PC-3 (cell line): ENCODE results near the gene ZC3H12A. TPM values are rescaled to one million over a fixed set of nuclear protein-coding genes. Genes with fewer than 3 reads are reported as not detected.
A peak's percentile ranks its signal among the peaks of the same experiment; 100 is the strongest.

Experiments used
- ATAC-seq: fragments of 200-7000 bp; cut with Tn5 transposase; 2 replicates; pipeline ENCODE4 v1.9.1; 2020; ENCODE audit warnings: mild to moderate bottlenecking, moderate library complexity
- Bru-seq: library from RNA; stranded (reverse); fragments of 400-500 nt; gene quantifications from one replicate; lab custom pipeline; 2021; lab: Mats Ljungman, UMichigan
- BruChase-seq, 2 experiments: library from RNA; stranded (reverse); fragments of 400-500 nt; gene quantifications; one replicate each; lab custom pipeline; 2021; lab: Mats Ljungman, UMichigan
- BruUV-seq: library from RNA; stranded (reverse); fragments of 400-500 nt; replicated peaks from 2 replicates; lab custom pipeline; 2021; lab: Mats Ljungman, UMichigan
- CTCF ChIA-PET: fragments of 300-600 bp; sonication (Branson Sonifier 250); formaldehyde crosslinking; loops from one replicate; lab custom pipeline; 2022; ENCODE audit warnings: antibody characterized with exemption; lab: Charles Lee
- POLR2A ChIA-PET: fragments of 300-600 bp; sonication (Branson Sonifier 250); formaldehyde crosslinking; loops from one replicate; lab custom pipeline; 2022; ENCODE audit warnings: antibody characterized with exemption; ENCODE audit not compliant: unreplicated experiment; lab: Charles Lee
- DNase-seq: peaks from one replicate; pipeline ENCODE4 v3.0.0-alpha.2; 2015
- H2AFZ ChIP-seq: fragments of 300-600 bp; sonication (generic); 2 replicates; pipeline ENCODE4 v1.6.0; 2016; ENCODE audit warnings: antibody characterized with exemption, low read length
- H3F3A ChIP-seq: fragments of 300-600 bp; sonication (generic); one replicate; pipeline ENCODE4 v1.6.0; 2017; ENCODE audit warnings: antibody characterized with exemption, low read length, control low read depth, mild to moderate bottlenecking; ENCODE audit not compliant: unreplicated experiment
- H3K27ac ChIP-seq: fragments of 300-600 bp; sonication (generic); 2 replicates; pipeline ENCODE4 v1.5.1; 2016; ENCODE audit warnings: mild to moderate bottlenecking, low read length
- H3K27me3 ChIP-seq: fragments of 300-600 bp; sonication (generic); 2 replicates; pipeline ENCODE4 v1.6.1; 2016; ENCODE audit warnings: low read length, mixed read lengths
- H3K36me3 ChIP-seq: fragments of 300-600 bp; sonication (generic); 2 replicates; pipeline ENCODE4 v1.6.1; 2016; ENCODE audit warnings: low read depth, mixed run types, low read length, mixed read lengths
- H3K4me1 ChIP-seq: fragments of 300-600 bp; sonication (generic); 2 replicates; pipeline ENCODE4 v1.5.1; 2016; ENCODE audit warnings: low read length; ENCODE audit not compliant: insufficient read depth
- H3K4me2 ChIP-seq: fragments of 300-600 bp; sonication (generic); 2 replicates; pipeline ENCODE4 v1.6.0; 2016; ENCODE audit warnings: low read length
- H3K4me3 ChIP-seq: fragments of 300-600 bp; sonication (generic); 2 replicates; pipeline ENCODE4 v1.5.1; 2016; ENCODE audit warnings: mild to moderate bottlenecking, low read length, mixed read lengths
- H3K79me2 ChIP-seq: fragments of 300-600 bp; sonication (generic); 2 replicates; pipeline ENCODE4 v1.6.1; 2017; ENCODE audit warnings: low read length, mixed read lengths
- H3K9ac ChIP-seq: fragments of 300-600 bp; sonication (generic); 2 replicates; pipeline ENCODE4 v1.6.0; 2016; ENCODE audit warnings: mild to moderate bottlenecking, low read length
- H3K9me2 ChIP-seq: fragments of 300-600 bp; sonication (generic); replicated peaks from 2 replicates; pipeline ENCODE4 v1.6.1; 2016; ENCODE audit warnings: mixed run types, low read length, mixed read lengths
- H3K9me3 ChIP-seq: fragments of 300-600 bp; sonication (generic); 2 replicates; pipeline ENCODE4 v1.6.1; 2016; ENCODE audit warnings: low read length, mixed read lengths
- H4K20me1 ChIP-seq: fragments of 300-600 bp; sonication (generic); 2 replicates; pipeline ENCODE4 v1.6.1; 2016; ENCODE audit warnings: low read length, mixed read lengths
- EZH2 ChIP-seq: fragments of 300-600 bp; sonication (generic); IDR thresholded peaks from one replicate; pipeline ENCODE4 v1.6.1; 2017; ENCODE audit warnings: antibody characterized with exemption, mild to moderate bottlenecking, low read length; ENCODE audit not compliant: unreplicated experiment
- EZH2phosphoT487 ChIP-seq: fragments of 300-600 bp; sonication (generic); IDR thresholded peaks from 2 replicates; pipeline ENCODE4 v1.6.1; 2018; ENCODE audit warnings: mild to moderate bottlenecking, antibody characterized with exemption, low read length, borderline replicate concordance
- intact Hi-C: fragments of 100-400 bp; cut with micrococcal nuclease; formaldehyde crosslinking; loops from 2 replicates; pipeline ENCODE4 v1.9.0; 2023
- long read RNA-seq: library from polyadenylated mRNA; unstranded; transcript quantifications from one replicate; pipeline ENCODE4 v2.0.0, GENCODE V29; 2021; ENCODE audit not compliant: unreplicated experiment
- total RNA-seq: library from RNA; depleted of rRNA; stranded (reverse); fragments of >200 nt; gene quantifications from 2 replicates; pipeline ENCODE4 v1.2.3, GENCODE V29; 2014; rRNA removed
- TF ChIP-seq, protein P1 (sequence below): fragments of 300-600 bp; sonication (generic); conservative IDR thresholded peaks from 2 replicates; pipeline ENCODE4 v1.5.1; 2017; ENCODE audit warnings: antibody characterized with exemption, low read depth, mild to moderate bottlenecking, low read length

Gene ZC3H12A
- total RNA-seq (45.3 and 65.1 TPM in 2 replicates), Bru-seq, nascent RNA (percentile 83 among the genes with signal in this experiment), BruChase-seq, experiment 1, labeled RNA remaining after a 6-hour chase (percentile 79 among the genes with signal in this experiment), BruChase-seq, experiment 2, labeled RNA remaining after a 2-hour chase (percentile 81 among the genes with signal in this experiment)
- long read RNA-seq, partial matches to known transcripts: 4 of 17 reads
- long read RNA-seq, other reads (novel, unspliced or antisense): 11 of 17 reads

GRCh38 chr1:37474046-37474696, at the start of gene ZC3H12A:
TSS of gene ZC3H12A (plus strand) at chr1:37474580. CDS start at chr1:37475497, 917 bp downstream.
- Histone ChIP-seq H3K4me2 (peak within 1 kb of the TSS; percentile 100), H4K20me1 (peaks cover 16% of the 10 kb centered on the region), H3K27ac (peak within 1 kb of the TSS; percentile 97), H3K9ac (peak within 1 kb of the TSS; percentile 89), H3K9me2 (no peaks in the 10 kb centered on the region), H3K27me3 (no peaks in the 10 kb centered on the region), H3K9me3 (no peaks in the 10 kb centered on the region), H3K79me2 (peaks cover 68% of the 10 kb centered on the region), H3K4me3 (peak within 1 kb of the TSS; percentile 71), H3F3A (no peaks in the 10 kb centered on the region), H3K4me1 (peaks cover 55% of the 10 kb centered on the region), H3K36me3 (peaks cover 12% of the 10 kb centered on the region), H2AFZ (peak within 1 kb of the TSS; percentile 88)
- intact Hi-C loops: loop anchor here (5.0 kb wide), 1 partner anchor 218 kb away; the partner anchor contains the start of gene CDCA8
- POLR2A ChIA-PET: interaction anchor here (1.9 kb wide), 1 partner anchor 22 kb away, joined by 12 read pairs; no protein-coding TSS in a partner anchor
- TF ChIP-seq EZH2phosphoT487 (no peak), EZH2 (no peak)
- TF ChIP-seq, protein P1, sequence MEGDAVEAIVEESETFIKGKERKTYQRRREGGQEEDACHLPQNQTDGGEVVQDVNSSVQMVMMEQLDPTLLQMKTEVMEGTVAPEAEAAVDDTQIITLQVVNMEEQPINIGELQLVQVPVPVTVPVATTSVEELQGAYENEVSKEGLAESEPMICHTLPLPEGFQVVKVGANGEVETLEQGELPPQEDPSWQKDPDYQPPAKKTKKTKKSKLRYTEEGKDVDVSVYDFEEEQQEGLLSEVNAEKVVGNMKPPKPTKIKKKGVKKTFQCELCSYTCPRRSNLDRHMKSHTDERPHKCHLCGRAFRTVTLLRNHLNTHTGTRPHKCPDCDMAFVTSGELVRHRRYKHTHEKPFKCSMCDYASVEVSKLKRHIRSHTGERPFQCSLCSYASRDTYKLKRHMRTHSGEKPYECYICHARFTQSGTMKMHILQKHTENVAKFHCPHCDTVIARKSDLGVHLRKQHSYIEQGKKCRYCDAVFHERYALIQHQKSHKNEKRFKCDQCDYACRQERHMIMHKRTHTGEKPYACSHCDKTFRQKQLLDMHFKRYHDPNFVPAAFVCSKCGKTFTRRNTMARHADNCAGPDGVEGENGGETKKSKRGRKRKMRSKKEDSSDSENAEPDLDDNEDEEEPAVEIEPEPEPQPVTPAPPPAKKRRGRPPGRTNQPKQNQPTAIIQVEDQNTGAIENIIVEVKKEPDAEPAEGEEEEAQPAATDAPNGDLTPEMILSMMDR: no peak
- CTCF ChIA-PET: interaction anchor here (0.6 kb wide), 1 partner anchor 63 kb away, joined by 3 read pairs; no protein-coding TSS in a partner anchor
- DNase-seq: peak; percentile 95
- ATAC-seq: peak; percentile 30
- no TSS peak for BruUV-seq

- H3K36me3 ChIP-seq: no peaks in the 10 kb centered on the region
- no peaks in the 10 kb centered on the region for H3K9me2 ChIP-seq
- no peak for DNase-seq
- no peak overlapping the region for H3K4me2 ChIP-seq
- ChIA-PET POLR2A (no interaction called here), CTCF (no interaction called here)
- TF ChIP-seq EZH2: no peak
- H2AFZ ChIP-seq: no peak overlapping the region
- H3K27me3 ChIP-seq: peaks cover 37% of the 10 kb centered on the region
- intact Hi-C loops: no loop called here
- H3K4me3 ChIP-seq: no peak overlapping the region
- no peak overlapping the region for H3K27ac ChIP-seq
- H4K20me1 ChIP-seq: no peaks in the 10 kb centered on the region
- no peak overlapping the region for H3K9ac ChIP-seq
- BruUV-seq: no TSS peak
- H3K79me2 ChIP-seq: no peaks in the 10 kb centered on the region
- no peaks in the 10 kb centered on the region for H3K4me1 ChIP-seq
- no peaks in the 10 kb centered on the region for H3K9me3 ChIP-seq
- no peaks in the 10 kb centered on the region for H3F3A ChIP-seq
- ATAC-seq: no peak
Observed at GRCh38 chr1:37425221-37425620, 49.2 kb upstream of the ZC3H12A start.

- no peaks in the 10 kb centered on the region for H3F3A ChIP-seq
- H2AFZ ChIP-seq: no peak overlapping the region
- TF ChIP-seq EZH2phosphoT487 (no peak), EZH2 (no peak)
- TF ChIP-seq, protein P1: no peak
- H3K9me3 ChIP-seq: no peaks in the 10 kb centered on the region
- peaks cover 21% of the 10 kb centered on the region for H3K27me3 ChIP-seq
- H3K79me2 ChIP-seq: no peaks in the 10 kb centered on the region
- no peak overlapping the region for H3K4me2 ChIP-seq
- H3K9me2 ChIP-seq: no peaks in the 10 kb centered on the region
- ChIA-PET POLR2A (no interaction called here), CTCF (no interaction called here)
- intact Hi-C loops: no loop called here
- no TSS peak for BruUV-seq
- no peak overlapping the region for H3K4me3 ChIP-seq
- H3K9ac ChIP-seq: no peak overlapping the region
- no peak overlapping the region for H3K27ac ChIP-seq
- DNase-seq (no peak), ATAC-seq (no peak)
- H3K36me3 ChIP-seq: no peaks in the 10 kb centered on the region
- no peaks in the 10 kb centered on the region for H4K20me1 ChIP-seq
- H3K4me1 ChIP-seq: no peaks in the 10 kb centered on the region
Observed at GRCh38 chr1:37429029-37429428, 45.4 kb upstream of the ZC3H12A start.
